ENCODE data around the gene FBLN1.

Gene FBLN1

DNA sequence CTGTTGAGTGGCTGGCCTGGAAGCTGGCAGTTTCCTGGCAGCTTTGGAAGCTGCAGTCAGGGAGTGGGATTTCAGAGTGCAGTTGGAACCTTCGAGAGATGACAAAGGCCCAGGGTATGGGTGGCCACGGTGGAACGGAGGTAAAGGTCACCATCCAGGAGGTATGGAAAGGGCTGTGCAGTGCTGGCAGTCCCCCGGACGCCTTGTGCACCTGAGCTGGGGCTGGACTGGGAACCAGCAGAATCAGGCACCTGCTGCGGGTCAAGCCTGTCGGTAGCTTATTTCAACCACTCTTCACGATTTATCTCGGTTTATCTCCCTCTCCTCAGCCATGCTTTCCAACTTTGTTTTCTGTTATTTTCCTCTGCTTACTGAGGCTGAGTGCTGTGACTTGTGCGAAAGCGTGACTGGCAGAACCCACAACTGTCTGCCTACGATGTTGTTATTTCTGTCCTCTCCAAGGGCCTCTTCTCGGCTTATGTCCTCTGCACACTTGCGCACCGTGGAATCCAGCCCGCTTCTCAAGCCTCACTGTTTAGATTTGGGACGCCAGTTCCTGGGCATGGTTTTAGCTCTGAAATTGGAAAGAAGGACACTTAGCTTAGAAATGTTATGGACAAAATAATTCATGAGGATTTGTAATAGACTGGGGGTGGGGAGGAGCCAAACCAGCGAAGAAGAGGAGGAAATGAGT is 145.0 kb downstream of the FBLN1 start:
- TF ChIP-seq, protein P1, sequence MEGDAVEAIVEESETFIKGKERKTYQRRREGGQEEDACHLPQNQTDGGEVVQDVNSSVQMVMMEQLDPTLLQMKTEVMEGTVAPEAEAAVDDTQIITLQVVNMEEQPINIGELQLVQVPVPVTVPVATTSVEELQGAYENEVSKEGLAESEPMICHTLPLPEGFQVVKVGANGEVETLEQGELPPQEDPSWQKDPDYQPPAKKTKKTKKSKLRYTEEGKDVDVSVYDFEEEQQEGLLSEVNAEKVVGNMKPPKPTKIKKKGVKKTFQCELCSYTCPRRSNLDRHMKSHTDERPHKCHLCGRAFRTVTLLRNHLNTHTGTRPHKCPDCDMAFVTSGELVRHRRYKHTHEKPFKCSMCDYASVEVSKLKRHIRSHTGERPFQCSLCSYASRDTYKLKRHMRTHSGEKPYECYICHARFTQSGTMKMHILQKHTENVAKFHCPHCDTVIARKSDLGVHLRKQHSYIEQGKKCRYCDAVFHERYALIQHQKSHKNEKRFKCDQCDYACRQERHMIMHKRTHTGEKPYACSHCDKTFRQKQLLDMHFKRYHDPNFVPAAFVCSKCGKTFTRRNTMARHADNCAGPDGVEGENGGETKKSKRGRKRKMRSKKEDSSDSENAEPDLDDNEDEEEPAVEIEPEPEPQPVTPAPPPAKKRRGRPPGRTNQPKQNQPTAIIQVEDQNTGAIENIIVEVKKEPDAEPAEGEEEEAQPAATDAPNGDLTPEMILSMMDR (IDR thresholded peaks at IDR 0.05; ENCODE audit: poor library complexity, severe bottlenecking) = no peak
- no peak for DNase-seq (ENCODE audit: low spot score)
- ATAC-seq (ENCODE audit: low read depth) = no peak
- Histone ChIP-seq H3K4me3 (ENCODE audit: severe bottlenecking) (no peak overlapping the region), H3K4me1 (ENCODE audit: insufficient read depth, poor library complexity, severe bottlenecking) (peaks cover 5% of the 10 kb centered on the region), H3K27ac (ENCODE audit: poor library complexity, severe bottlenecking) (no peak overlapping the region), H3K27me3 (ENCODE audit: insufficient read depth, poor library complexity, severe bottlenecking) (no peaks in the 10 kb centered on the region), H3K9me3 (ENCODE audit: severe bottlenecking) (no peaks in the 10 kb centered on the region), H3K36me3 (ENCODE audit: low read depth) (no peaks in the 10 kb centered on the region)

DNA sequence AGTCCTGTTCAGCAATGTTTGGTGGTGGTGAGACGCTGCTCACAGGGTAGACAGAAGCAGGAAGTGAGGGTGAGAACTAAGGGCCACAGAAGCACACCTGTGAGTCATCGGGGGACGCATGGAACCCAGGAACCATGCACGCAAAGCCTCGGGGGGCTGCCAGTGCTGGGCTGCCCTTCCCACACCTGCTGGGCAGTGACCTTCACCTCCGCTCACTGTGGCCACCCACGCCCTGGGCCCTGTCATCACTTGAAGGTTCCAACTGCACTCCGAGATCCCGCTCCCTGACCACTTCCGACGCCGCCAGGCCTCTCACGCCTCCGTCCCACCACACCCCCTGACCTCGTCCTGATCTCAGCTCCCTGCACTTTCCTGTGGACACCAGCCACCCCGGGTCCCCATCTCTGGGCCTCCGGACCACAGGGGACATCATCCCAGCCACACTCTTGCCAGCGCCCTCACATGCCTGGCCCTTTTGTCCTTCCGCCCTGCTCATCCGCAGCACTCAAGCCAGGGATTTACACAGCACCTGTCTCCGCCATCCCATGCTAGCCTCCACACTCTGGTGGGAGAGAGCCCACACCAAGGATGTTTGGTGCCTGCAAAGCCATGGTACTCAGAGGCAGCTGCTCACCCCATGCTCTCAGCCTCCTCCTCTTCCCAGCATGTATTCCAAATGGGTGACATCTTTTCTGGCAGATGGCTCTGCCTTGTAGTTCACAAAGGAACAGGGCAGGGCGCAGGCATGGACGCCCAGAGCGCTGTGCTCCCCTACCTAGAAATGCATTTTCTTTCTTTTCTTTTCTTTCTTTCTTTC is 145.8 kb downstream of the FBLN1 start:
- TF ChIP-seq, protein P1 (IDR thresholded peaks at IDR 0.05; ENCODE audit: poor library complexity, severe bottlenecking) = no peak
- ATAC-seq (ENCODE audit: low read depth) = no peak
- Histone ChIP-seq H3K27me3 (ENCODE audit: insufficient read depth, poor library complexity, severe bottlenecking) (no peaks in the 10 kb centered on the region), H3K36me3 (ENCODE audit: low read depth) (no peaks in the 10 kb centered on the region), H3K9me3 (ENCODE audit: severe bottlenecking) (no peaks in the 10 kb centered on the region), H3K4me3 (ENCODE audit: severe bottlenecking) (no peak overlapping the region), H3K4me1 (ENCODE audit: insufficient read depth, poor library complexity, severe bottlenecking) (no peaks in the 10 kb centered on the region), H3K27ac (ENCODE audit: poor library complexity, severe bottlenecking) (no peak overlapping the region)
- DNase-seq (ENCODE audit: low spot score) = no peak

DNA sequence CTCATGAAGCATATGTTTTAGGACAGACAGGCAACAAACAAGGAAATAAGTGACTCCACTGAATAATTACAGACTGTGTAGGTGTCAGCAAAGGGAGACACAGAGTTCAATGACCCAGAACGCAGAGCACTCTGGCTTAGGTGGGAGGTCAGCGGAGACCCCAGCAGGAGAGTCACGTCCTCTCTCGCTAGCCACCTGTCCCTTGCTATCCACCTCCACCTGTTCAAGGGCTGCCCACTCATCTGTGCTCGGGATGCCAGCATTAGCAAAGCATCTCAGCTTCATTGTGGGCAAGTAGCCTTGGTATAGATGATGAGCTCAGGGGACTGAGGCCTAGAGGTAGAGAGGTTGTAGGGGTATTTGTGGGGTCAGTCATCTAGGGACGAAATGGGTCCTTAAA is 147.1 kb downstream of the FBLN1 start:
- no peaks in the 10 kb centered on the region for H3K27me3 ChIP-seq (ENCODE audit: insufficient read depth, poor library complexity, severe bottlenecking)
- no peak overlapping the region for H3K27ac ChIP-seq (ENCODE audit: poor library complexity, severe bottlenecking)
- H3K4me1 ChIP-seq (ENCODE audit: insufficient read depth, poor library complexity, severe bottlenecking) = no peaks in the 10 kb centered on the region
- H3K4me3 ChIP-seq (ENCODE audit: severe bottlenecking) = no peak overlapping the region
- no peaks in the 10 kb centered on the region for H3K36me3 ChIP-seq (ENCODE audit: low read depth)
- TF ChIP-seq, protein P1 (IDR thresholded peaks at IDR 0.05; ENCODE audit: poor library complexity, severe bottlenecking) = no peak
- DNase-seq (ENCODE audit: low spot score) (no peak), ATAC-seq (ENCODE audit: low read depth) (no peak)
- no peaks in the 10 kb centered on the region for H3K9me3 ChIP-seq (ENCODE audit: severe bottlenecking)

DNA sequence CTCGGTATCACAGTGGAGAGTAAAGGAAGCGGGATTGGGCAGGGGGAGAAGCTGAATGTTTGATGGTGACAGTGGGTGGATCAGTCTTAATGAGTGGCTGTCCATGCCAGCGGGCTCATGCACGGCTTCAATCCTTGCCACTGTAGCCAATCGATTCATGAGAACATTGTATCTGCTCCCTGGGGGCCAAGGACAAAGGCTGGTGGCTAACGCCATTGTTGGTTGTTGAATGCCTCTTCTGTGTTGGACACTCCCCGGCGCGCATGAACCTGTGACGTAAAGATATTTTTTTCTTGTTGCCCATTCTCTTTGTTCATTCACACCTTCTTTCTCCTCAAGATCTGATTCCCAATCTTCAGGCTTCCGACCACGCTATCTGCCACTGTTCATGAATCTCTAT is 148.0 kb downstream of the FBLN1 start:
- Histone ChIP-seq H3K27me3 (ENCODE audit: insufficient read depth, poor library complexity, severe bottlenecking) (no peaks in the 10 kb centered on the region), H3K27ac (ENCODE audit: poor library complexity, severe bottlenecking) (no peak overlapping the region), H3K4me3 (ENCODE audit: severe bottlenecking) (no peak overlapping the region), H3K9me3 (ENCODE audit: severe bottlenecking) (no peaks in the 10 kb centered on the region), H3K36me3 (ENCODE audit: low read depth) (no peaks in the 10 kb centered on the region), H3K4me1 (ENCODE audit: insufficient read depth, poor library complexity, severe bottlenecking) (no peaks in the 10 kb centered on the region)
- ATAC-seq (ENCODE audit: low read depth) = no peak
- no peak for DNase-seq (ENCODE audit: low spot score)
- TF ChIP-seq, protein P1 (IDR thresholded peaks at IDR 0.05; ENCODE audit: poor library complexity, severe bottlenecking) = no peak
